GM18526 (cell line): ENCODE results near the gene TTC33.

ENCODE experiments used
- POLR2A ChIP-seq: IDR thresholded peaks from 3 replicates; pipeline ENCODE4 v1.6.1; 2011; ENCODE audit not compliant: insufficient read length; ENCODE audit errors: extremely low read depth

The TTC33 gene

GRCh38 chr5:40651201-40651600 lies 104.6 kb downstream of the TTC33 start:
- no peak for TF ChIP-seq POLR2A

DNA sequence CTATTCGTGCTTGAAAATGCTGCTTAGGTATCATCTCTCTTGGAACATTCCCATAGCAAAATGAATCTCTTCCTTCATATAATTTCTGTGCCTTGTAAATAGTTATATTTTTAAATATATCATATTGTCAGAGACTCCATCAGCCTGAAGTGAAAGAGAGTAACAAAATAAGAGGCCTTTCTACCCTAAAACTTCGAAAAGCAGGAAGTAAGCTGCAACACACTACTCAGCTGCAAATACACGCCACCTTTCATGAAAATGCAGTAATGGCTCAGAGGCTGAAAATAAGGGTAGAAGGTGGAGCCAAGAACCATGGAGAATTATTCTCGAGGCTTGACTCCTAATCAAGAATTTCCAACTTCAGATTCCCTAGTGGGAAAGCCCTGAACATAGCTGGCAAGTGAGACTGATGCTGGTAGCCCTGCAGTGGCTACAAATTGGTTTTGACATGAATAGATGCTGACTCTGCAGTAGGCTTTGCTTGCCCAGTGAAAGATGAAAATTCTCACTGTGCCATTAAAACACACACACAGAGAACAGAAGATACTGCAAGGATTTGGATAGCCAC lies 106.2 kb downstream of the TTC33 start:
- TF ChIP-seq POLR2A, result no peak

DNA sequence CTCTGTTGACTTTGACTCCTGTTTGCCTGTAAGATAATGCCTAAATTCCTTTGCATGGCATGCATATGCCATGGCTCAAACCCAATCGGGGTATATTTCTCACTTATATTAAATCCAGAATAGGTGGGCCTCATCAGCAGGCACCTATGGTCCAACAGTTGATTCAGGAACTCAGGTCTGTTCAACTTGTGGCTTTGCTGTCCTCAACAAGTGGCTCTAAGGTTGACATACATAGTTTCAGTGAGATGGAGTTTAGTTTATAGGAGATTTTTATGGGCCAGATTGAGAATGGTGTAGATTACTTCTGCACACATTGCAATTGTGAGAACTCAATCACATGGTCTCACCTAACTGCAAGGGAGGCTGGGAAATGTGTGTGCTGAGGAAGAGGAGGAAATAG lies 107.6 kb downstream of the TTC33 start:
- TF ChIP-seq POLR2A, result no peak

DNA sequence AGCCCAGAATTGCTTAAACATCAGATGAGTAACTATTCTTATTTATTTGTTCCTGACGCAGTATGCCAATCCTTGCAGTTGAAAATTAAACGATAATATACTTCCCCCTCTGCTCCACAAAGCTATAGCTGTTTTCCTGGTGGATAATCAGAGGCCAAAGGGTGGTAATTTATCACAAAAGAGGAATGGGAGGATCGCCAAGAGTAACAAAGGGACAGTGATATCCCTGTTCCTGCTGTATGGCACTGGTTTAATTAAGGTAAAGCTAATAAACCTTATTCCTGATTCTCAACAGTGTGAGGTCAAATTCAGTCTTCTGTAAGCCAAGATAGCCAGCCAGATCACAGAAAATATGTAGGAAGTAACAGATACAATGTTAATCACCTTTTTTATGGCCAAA lies 109.5 kb downstream of the TTC33 start:
- TF ChIP-seq POLR2A, result no peak

DNA sequence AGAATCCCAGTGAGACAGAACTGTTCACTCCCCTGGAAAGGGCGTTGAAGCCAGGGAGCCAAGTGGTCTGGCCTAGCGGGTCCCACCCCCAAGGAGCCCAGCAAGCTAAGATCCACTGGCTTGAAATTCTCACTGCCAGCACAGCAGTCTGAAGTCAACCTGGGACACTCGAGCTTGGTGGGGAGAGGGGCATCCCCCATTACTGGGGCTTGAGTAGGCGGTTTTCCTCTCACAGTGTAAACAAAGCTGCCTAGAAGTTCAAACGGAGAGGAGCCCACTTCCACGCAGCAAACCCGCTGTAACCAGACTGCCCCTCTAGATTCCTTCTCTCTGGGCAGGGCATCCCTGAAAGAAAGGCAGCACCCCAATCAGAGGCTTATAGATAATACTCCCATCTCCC lies 121.2 kb downstream of the TTC33 start:
- no peak for TF ChIP-seq POLR2A

DNA sequence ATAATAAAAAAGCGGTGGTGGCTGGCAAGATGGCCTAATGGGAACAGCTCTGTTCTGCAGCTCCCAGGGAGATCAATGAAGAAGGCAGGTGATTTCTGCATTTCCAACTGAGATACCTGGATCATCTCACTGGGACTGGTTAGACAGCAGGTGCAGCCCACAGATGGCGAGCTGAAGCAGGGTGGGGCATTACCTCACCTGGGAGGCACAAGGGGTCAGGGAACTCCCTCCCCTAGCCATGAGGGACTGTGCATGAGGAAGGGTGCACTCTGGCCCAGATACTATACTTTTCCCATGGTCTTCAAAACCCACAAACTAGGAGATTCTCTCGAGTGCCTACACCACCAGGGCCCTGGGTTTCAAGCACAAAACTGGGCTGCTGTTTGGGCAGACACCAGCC lies 121.6 kb downstream of the TTC33 start:
- no peak for TF ChIP-seq POLR2A

- no peak for TF ChIP-seq POLR2A
Measured at GRCh38 chr5:40631236-40631635, 124.5 kb downstream of the TTC33 start.

GRCh38 chr5:40630126-40630525 lies 125.6 kb downstream of the TTC33 start:
- no peak for TF ChIP-seq POLR2A

DNA sequence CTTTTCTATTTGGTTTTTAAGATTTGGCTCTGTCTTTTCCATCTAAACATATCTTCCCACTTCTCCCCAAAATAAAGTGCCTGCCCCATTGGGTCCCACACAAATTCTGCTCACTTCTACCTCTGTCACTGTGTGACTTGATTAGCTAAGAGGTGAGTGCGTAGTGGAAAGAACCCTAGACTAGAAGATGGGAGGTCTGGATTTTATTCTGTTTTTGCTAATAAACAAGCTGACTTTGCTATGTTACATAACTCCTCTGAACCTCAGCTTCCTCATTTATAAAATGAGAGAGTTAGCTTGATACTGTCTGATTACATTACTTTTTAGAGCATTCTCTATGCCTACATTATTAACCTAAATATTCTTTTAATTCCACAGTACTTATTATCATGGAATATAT lies 127.4 kb downstream of the TTC33 start:
- TF ChIP-seq POLR2A, result no peak

GRCh38 chr5:40627706-40628105 lies 128.1 kb downstream of the TTC33 start:
- TF ChIP-seq POLR2A, result no peak

DNA sequence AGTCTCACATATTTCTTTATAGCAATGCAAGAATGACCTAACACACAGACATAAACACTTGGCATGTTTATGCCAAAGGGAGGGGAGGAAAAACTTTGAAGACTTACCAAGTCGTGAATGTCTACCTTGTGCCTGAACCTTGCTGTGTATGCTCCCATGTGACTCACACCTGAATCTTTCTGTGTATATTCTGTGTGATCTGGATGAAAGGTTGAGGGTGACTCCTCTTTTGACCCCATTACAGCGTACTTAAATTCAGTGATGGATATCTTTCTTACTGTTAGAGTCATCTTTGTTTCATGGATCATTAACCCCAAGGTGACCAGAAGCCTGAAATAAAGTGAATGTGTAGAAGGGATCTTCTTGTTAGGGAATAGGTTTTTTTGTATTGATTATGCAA lies 129.0 kb downstream of the TTC33 start:
- no peak for TF ChIP-seq POLR2A

GRCh38 chr5:40623480-40624420 lies 132.0 kb downstream of the TTC33 start:
- TF ChIP-seq POLR2A, result no peak

GRCh38 chr5:40622463-40623252 lies 133.1 kb downstream of the TTC33 start:
- no peak for TF ChIP-seq POLR2A

DNA sequence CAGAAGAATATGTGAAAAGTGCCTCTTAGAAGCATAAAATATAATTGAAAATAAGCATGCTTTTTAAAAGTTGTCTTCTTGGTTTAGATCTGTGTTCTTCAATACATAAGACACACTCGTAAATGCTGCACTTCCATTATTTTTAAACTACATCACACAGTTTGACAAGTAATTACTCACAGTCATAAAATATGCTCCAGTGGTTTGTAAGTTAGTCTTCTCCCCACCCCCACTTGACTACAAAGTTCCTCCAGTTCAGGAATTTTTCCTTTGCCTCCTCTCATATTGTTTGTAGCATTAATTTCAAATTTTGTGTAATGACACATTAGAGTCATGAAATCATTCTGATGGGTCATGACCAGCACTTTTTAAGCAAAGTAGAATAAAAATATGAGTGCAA lies 136.3 kb downstream of the TTC33 start:
- no peak for TF ChIP-seq POLR2A

- no peak for TF ChIP-seq POLR2A
Measured at GRCh38 chr5:40618926-40619325, 136.8 kb downstream of the TTC33 start.

GRCh38 chr5:40616781-40617180 lies 139.0 kb downstream of the TTC33 start:
- no peak for TF ChIP-seq POLR2A
